K562 (cell line): ENCODE measurements around the gene ZC3H10. TPM values are rescaled to one million over a fixed set of nuclear protein-coding genes. Genes with fewer than 3 reads are reported as not detected.
A peak's percentile ranks its signal among the peaks of the same experiment; 100 is the strongest.

ENCODE experiments used
- CTCFL ChIP-seq: IDR thresholded peaks from 2 replicates; pipeline ENCODE4 v1.6.1; 2011; ENCODE audit warnings: borderline replicate concordance, low read depth, mild to moderate bottlenecking, moderate library complexity, low read length; ENCODE audit not compliant: insufficient read depth, poor library complexity, severe bottlenecking
- HDAC8 ChIP-seq: fragments of 450-650 bp; IDR thresholded peaks from 2 replicates; pipeline ENCODE4 v1.6.1; 2016; ENCODE audit warnings: mild to moderate bottlenecking, missing genetic modification characterization, moderate library complexity, missing compliant biosample characterization
- HMGN3 ChIP-seq: IDR thresholded peaks from 2 replicates; pipeline ENCODE4 v1.6.1; 2011; ENCODE audit warnings: borderline replicate concordance, low read depth, mild to moderate bottlenecking, mixed read lengths, low read length; ENCODE audit not compliant: insufficient read length; ENCODE audit errors: extremely low read depth
- POLR2G ChIP-seq: fragments of 200-400 bp; formaldehyde crosslinking; IDR thresholded peaks from 2 replicates; pipeline ENCODE4 v1.6.1; 2017; ENCODE audit warnings: low read depth, mild to moderate bottlenecking, antibody characterized with exemption, low read length, moderate library complexity
- SMARCA5 ChIP-seq: fragments of 450-650 bp; IDR thresholded peaks from 2 replicates; pipeline ENCODE4 v1.6.1; 2016
- STAG1 ChIP-seq: sonication (generic); formaldehyde crosslinking; IDR thresholded peaks from 2 replicates; pipeline ENCODE4 v1.5.0; 2020; ENCODE audit warnings: missing genetic modification reagents, borderline replicate concordance
- THRAP3 ChIP-seq: fragments of 450-650 bp; IDR thresholded peaks from 2 replicates; pipeline ENCODE4 v1.6.1; 2016; ENCODE audit warnings: mild to moderate bottlenecking, inconsistent platforms, borderline replicate concordance
- ZFP91 ChIP-seq: sonication (generic); formaldehyde crosslinking; IDR thresholded peaks from 2 replicates; pipeline ENCODE4 v1.8.0; 2022; ENCODE audit warnings: mild to moderate bottlenecking, missing genetic modification reagents
- ZNF232 ChIP-seq: sonication (generic); formaldehyde crosslinking; IDR thresholded peaks from 2 replicates; pipeline ENCODE4 v1.8.0; 2022; ENCODE audit warnings: mild to moderate bottlenecking, missing genetic modification reagents
- polyA plus RNA-seq, 8 experiments: library from polyadenylated mRNA; depleted of rRNA in 4 of 8; stranded (reverse) in 5 of 8; unstranded in 3 of 8; fragments of >200 nt; fragmentation: Nextera tagmentation in 2 of 8; fragmentation: Illumina TruSeq in 1 of 8; extraction: Ambion mirVana in 2 of 8; extraction: Trizol in 1 of 8; gene quantifications; 2 replicates each; pipeline versions ENCODE4 v1.2.1 to v1.2.3, GENCODE V29; 2011 to 2014; ENCODE audit warnings: inconsistent platforms in 1 of 8, missing spikeins in 1 of 8
- total RNA-seq, 7 experiments: library from RNA; depleted of rRNA in 6 of 7; stranded (reverse); fragments of >200 nt in 6 of 7; fragmentation: Illumina TruSeq in 2 of 7; extraction: Trizol in 2 of 7; gene quantifications; 2 replicates each; pipeline versions ENCODE4 v1.2.1 to v1.2.3, GENCODE V29; 2011 to 2021; ENCODE audit warnings: low replicate concordance in 1 of 7
- TF ChIP-seq, protein P1 (sequence below): sonication (generic); formaldehyde crosslinking; IDR thresholded peaks from 2 replicates; pipeline ENCODE4 v1.8.0; 2023; ENCODE audit warnings: mild to moderate bottlenecking, missing genetic modification reagents
- TF ChIP-seq, protein P2 (sequence below): fragments of 250-450 bp; sonication (Bioruptor Pico); IDR thresholded peaks from 2 replicates; pipeline ENCODE4 v1.4.0; 2020; ENCODE audit warnings: borderline replicate concordance

ZC3H10 gene
- total and polyA plus RNA-seq, 9 of the 15 experiments (the other 6 are each of a cell fraction or from before 2014, with no cell fraction given): 0.31 to 4.1 (median 1.6) TPM

GRCh38 chr12:56079723-56080555 is 38.1 kb upstream of the ZC3H10 start, which contains the start of gene ERBB3 (continued):
- TF ChIP-seq, protein P1, sequence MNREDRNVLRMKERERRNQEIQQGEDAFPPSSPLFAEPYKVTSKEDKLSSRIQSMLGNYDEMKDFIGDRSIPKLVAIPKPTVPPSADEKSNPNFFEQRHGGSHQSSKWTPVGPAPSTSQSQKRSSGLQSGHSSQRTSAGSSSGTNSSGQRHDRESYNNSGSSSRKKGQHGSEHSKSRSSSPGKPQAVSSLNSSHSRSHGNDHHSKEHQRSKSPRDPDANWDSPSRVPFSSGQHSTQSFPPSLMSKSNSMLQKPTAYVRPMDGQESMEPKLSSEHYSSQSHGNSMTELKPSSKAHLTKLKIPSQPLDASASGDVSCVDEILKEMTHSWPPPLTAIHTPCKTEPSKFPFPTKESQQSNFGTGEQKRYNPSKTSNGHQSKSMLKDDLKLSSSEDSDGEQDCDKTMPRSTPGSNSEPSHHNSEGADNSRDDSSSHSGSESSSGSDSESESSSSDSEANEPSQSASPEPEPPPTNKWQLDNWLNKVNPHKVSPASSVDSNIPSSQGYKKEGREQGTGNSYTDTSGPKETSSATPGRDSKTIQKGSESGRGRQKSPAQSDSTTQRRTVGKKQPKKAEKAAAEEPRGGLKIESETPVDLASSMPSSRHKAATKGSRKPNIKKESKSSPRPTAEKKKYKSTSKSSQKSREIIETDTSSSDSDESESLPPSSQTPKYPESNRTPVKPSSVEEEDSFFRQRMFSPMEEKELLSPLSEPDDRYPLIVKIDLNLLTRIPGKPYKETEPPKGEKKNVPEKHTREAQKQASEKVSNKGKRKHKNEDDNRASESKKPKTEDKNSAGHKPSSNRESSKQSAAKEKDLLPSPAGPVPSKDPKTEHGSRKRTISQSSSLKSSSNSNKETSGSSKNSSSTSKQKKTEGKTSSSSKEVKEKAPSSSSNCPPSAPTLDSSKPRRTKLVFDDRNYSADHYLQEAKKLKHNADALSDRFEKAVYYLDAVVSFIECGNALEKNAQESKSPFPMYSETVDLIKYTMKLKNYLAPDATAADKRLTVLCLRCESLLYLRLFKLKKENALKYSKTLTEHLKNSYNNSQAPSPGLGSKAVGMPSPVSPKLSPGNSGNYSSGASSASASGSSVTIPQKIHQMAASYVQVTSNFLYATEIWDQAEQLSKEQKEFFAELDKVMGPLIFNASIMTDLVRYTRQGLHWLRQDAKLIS (CRISPR knock-in tag): no peak
- TF ChIP-seq ZNF232 (CRISPR knock-in tag): 0 out of 2 replicates have a peak, but pooled peaks have one; percentile 73
- peak; percentile 77 for TF ChIP-seq HMGN3
- TF ChIP-seq CTCFL: no peak
- TF ChIP-seq SMARCA5: no peak
- TF ChIP-seq, protein P2, sequence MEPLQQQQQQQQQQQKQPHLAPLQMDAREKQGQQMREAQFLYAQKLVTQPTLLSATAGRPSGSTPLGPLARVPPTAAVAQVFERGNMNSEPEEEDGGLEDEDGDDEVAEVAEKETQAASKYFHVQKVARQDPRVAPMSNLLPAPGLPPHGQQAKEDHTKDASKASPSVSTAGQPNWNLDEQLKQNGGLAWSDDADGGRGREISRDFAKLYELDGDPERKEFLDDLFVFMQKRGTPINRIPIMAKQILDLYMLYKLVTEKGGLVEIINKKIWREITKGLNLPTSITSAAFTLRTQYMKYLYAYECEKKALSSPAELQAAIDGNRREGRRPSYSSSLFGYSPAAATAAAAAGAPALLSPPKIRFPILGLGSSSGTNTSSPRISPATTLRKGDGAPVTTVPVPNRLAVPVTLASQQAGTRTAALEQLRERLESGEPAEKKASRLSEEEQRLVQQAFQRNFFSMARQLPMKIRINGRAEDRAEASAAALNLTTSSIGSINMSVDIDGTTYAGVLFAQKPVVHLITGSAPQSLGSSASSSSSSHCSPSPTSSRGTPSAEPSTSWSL (CRISPR knock-in tag): no peak
- no peak for TF ChIP-seq ZFP91
- peak; percentile 26; the same call in 1 of the 2 replicates for TF ChIP-seq HDAC8 (tag)
- peak; percentile 79 for TF ChIP-seq POLR2G
- no peak for TF ChIP-seq STAG1
- TF ChIP-seq THRAP3: no peak
